ENCODE measurements around the gene PTCH1. TPM values are rescaled to one million over a fixed set of nuclear protein-coding genes. Genes with fewer than 3 reads are reported as not detected.

Gene PTCH1
- total RNA-seq, 1 experiment from 2014 or later = 6.6 TPM

- intact Hi-C loops (cut with micrococcal nuclease; ENCODE audit: unreplicated experiment) (loop anchor here (5.0 kb wide), 2 partner anchors 188 to 372 kb away; partner anchors contain the start of genes ERCC6L2 and FANCC), in situ Hi-C loops (cut with HindIII; ENCODE audit: low pct_unique_long_range_greater_than_20kb, low sequenced_read_pairs) (no loop called here)
- ATAC-seq = no peak
- ChIA-PET CTCF (no interaction called here), POLR2A (no interaction called here)
- no peaks in the 10 kb centered on the region; the same call in 1 of the 2 replicates for H3K36me3 ChIP-seq (ENCODE audit: control insufficient read depth, insufficient read depth, low read length)
- peak overlapping the region; percentile 78 to 83 for H3K4me3 ChIP-seq (ENCODE audit: low read depth in 2 of 2, low read length in 2 of 2)
- H3K27me3 ChIP-seq (ENCODE audit: control insufficient read depth, insufficient read depth, low read length) = no peaks in the 10 kb centered on the region
- peaks cover 15% of the 10 kb centered on the region for H3K4me1 ChIP-seq (ENCODE audit: control insufficient read depth, insufficient read depth, low read length)
- no TSS peak for BruUV-seq (replicated peaks)
- no peaks in the 10 kb centered on the region for H3K9me3 ChIP-seq (ENCODE audit: control insufficient read depth, insufficient read depth, low read depth, low read length)
- TF ChIP-seq SIN3A (IDR thresholded peaks at IDR 0.05; ENCODE audit: borderline replicate concordance, insufficient read depth, low read depth, low read length) = no peak
- TF ChIP-seq, protein P1, sequence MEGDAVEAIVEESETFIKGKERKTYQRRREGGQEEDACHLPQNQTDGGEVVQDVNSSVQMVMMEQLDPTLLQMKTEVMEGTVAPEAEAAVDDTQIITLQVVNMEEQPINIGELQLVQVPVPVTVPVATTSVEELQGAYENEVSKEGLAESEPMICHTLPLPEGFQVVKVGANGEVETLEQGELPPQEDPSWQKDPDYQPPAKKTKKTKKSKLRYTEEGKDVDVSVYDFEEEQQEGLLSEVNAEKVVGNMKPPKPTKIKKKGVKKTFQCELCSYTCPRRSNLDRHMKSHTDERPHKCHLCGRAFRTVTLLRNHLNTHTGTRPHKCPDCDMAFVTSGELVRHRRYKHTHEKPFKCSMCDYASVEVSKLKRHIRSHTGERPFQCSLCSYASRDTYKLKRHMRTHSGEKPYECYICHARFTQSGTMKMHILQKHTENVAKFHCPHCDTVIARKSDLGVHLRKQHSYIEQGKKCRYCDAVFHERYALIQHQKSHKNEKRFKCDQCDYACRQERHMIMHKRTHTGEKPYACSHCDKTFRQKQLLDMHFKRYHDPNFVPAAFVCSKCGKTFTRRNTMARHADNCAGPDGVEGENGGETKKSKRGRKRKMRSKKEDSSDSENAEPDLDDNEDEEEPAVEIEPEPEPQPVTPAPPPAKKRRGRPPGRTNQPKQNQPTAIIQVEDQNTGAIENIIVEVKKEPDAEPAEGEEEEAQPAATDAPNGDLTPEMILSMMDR (IDR thresholded peaks at IDR 0.05) = no peak
- TF ChIP-seq TCF7L2 (IDR thresholded peaks at IDR 0.05; ENCODE audit: low read depth, low read length) = no peak
- no peak for TF ChIP-seq REST (IDR thresholded peaks at IDR 0.05; ENCODE audit: insufficient read depth in 1 of 2, low read depth in 2 of 2, low read length in 1 of 2)
- no peak for TF ChIP-seq POLR2AphosphoS5 (IDR thresholded peaks at IDR 0.05; ENCODE audit: low read depth, low read length)
- peak overlapping the region; percentile 54; the same call in 1 of the 2 replicates for H3K27ac ChIP-seq (ENCODE audit: low read length)
- DNase-seq (ENCODE audit: low read depth, low spot score) = no peak
Measured at GRCh38 chr9:95505072-95505716, 11.6 kb downstream of the PTCH1 start.

GRCh38 chr9:95504053-95504963, 12.5 kb downstream of the PTCH1 start:
- ATAC-seq (no peak), DNase-seq (ENCODE audit: low read depth, low spot score) (no peak)
- BruUV-seq (replicated peaks) = TSS peak; percentile 67
- in situ Hi-C loops (cut with HindIII; ENCODE audit: low pct_unique_long_range_greater_than_20kb, low sequenced_read_pairs) = no loop called here
- Histone ChIP-seq H3K27me3 (ENCODE audit: control insufficient read depth, insufficient read depth, low read length) (no peaks in the 10 kb centered on the region), H3K27ac (ENCODE audit: low read length) (no peak overlapping the region; the same call in 1 of the 2 replicates), H3K4me1 (ENCODE audit: control insufficient read depth, insufficient read depth, low read length) (peaks cover 15% of the 10 kb centered on the region), H3K4me3 (ENCODE audit: low read depth in 2 of 2, low read length in 2 of 2) (no peak overlapping the region; a peak in 1 of 4 replicates), H3K36me3 (ENCODE audit: control insufficient read depth, insufficient read depth, low read length) (no peaks in the 10 kb centered on the region), H3K9me3 (ENCODE audit: control insufficient read depth, insufficient read depth, low read depth, low read length) (no peaks in the 10 kb centered on the region)
- TF ChIP-seq POLR2AphosphoS5 (IDR thresholded peaks at IDR 0.05; ENCODE audit: low read depth, low read length) (no peak), SIN3A (IDR thresholded peaks at IDR 0.05; ENCODE audit: borderline replicate concordance, insufficient read depth, low read depth, low read length) (no peak), TCF7L2 (IDR thresholded peaks at IDR 0.05; ENCODE audit: low read depth, low read length) (no peak), REST (IDR thresholded peaks at IDR 0.05; ENCODE audit: insufficient read depth in 1 of 2, low read depth in 2 of 2, low read length in 1 of 2) (no peak)
- TF ChIP-seq, protein P1 (IDR thresholded peaks at IDR 0.05) = no peak
- ChIA-PET CTCF (no interaction called here), POLR2A (no interaction called here)
- intact Hi-C loops (cut with micrococcal nuclease; ENCODE audit: unreplicated experiment) = no loop called here

All from Panc1 (cell line).